ENCODE results near the gene PARVB. TPM values are rescaled to one million over a fixed set of nuclear protein-coding genes. Genes with fewer than 3 reads are reported as not detected.
"Not testable (repeated sequence)": the region's sequence is repeated elsewhere in the genome, so short reads cannot be mapped to it uniquely, and the experiment has no call there.

The PARVB gene
- total RNA-seq, 1 donor from 2014 or later: 91.7 TPM

DNA sequence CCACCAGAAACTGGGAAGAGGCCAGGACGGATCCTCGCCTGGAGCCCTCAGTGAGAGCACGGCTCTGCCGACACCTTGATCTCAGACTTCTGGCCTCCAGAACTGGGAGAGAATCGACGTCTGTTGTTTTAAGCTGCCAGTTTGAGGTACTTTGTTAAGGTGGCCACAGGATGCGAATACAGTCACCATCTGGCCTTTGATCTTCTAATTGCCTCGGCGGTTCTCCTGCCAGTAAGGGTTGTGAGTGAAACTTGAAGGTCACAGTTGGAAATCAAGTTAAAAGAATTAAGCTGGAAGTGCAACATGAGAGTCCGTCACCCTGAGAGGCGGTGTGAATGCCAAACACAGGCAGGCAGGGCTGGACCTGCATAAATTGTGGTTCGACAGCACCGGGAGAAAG lies 27.9 kb downstream of the PARVB start:
- Mint-ChIP-seq H3K36me3 (ENCODE audit: low read depth) (peaks cover 3% of the 10 kb centered on the region), H3K27me3 (ENCODE audit: insufficient read depth) (no peaks in the 10 kb centered on the region), H3K27ac (no peak overlapping the region), H3K4me3 (no peak overlapping the region), H3K9me3 (no peaks in the 10 kb centered on the region), H3K4me1 (ENCODE audit: low read depth) (peaks cover 38% of the 10 kb centered on the region)
- intact Hi-C loops (cut with micrococcal nuclease): no loop called here
- DNase-seq (ENCODE audit: low spot score): no peak

DNA sequence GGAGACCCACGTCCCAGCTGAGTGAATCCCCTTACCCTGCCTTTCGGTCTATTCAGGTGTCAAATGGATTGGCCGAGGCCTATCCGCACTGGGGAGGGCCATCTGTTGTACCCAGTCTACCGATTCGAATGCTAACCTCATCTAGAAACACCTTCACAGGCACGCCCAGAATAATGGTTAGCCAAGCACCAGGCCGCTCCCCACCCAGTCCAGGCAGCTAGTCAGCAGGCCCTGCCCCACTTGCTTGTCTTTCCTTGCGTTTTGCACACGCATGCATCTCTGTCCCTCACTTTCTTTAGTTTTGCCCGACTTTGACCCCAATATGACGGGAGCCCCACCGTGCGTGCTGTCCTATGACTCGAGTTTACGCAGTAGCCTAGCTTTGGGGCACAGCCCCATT lies 31.7 kb downstream of the PARVB start:
- H3K9me3 Mint-ChIP-seq: peaks cover 6% of the 10 kb centered on the region
- peaks cover 26% of the 10 kb centered on the region for H3K4me1 Mint-ChIP-seq (ENCODE audit: low read depth)
- no peak for DNase-seq (ENCODE audit: low spot score)
- no peak overlapping the region for H3K4me3 Mint-ChIP-seq
- no peaks in the 10 kb centered on the region for H3K27me3 Mint-ChIP-seq (ENCODE audit: insufficient read depth)
- intact Hi-C loops (cut with micrococcal nuclease): no loop called here
- no peak overlapping the region for H3K27ac Mint-ChIP-seq
- H3K36me3 Mint-ChIP-seq (ENCODE audit: low read depth): peaks cover 17% of the 10 kb centered on the region

DNA sequence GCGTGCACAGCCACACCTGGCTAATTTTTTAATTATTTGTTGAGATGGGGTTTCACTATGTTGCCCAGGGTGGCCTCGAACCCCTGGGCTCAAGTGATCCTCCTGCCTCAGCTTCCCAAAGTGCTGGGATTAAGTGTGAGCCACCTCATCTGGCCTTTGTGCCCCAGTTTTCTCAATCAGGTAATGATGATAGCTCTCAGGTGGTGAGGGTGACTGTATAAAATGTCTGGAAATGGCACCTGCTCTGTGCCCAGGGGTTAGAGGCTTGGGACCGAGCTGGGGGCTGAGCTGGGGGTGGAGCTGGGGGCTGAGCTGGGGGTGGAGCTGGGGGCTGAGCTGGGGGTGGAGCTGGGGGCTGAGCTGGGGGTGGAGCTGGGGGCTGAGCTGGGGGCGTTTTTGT lies 32.5 kb downstream of the PARVB start:
- Mint-ChIP-seq H3K4me1 (ENCODE audit: low read depth) (peaks cover 17% of the 10 kb centered on the region), H3K36me3 (ENCODE audit: low read depth) (peaks cover 14% of the 10 kb centered on the region)
- intact Hi-C loops (cut with micrococcal nuclease); DNase-seq (ENCODE audit: low spot score); H3K27me3 Mint-ChIP-seq (ENCODE audit: insufficient read depth); H3K27ac Mint-ChIP-seq; H3K4me3 Mint-ChIP-seq; H3K9me3 Mint-ChIP-seq: not testable (repeated sequence)

DNA sequence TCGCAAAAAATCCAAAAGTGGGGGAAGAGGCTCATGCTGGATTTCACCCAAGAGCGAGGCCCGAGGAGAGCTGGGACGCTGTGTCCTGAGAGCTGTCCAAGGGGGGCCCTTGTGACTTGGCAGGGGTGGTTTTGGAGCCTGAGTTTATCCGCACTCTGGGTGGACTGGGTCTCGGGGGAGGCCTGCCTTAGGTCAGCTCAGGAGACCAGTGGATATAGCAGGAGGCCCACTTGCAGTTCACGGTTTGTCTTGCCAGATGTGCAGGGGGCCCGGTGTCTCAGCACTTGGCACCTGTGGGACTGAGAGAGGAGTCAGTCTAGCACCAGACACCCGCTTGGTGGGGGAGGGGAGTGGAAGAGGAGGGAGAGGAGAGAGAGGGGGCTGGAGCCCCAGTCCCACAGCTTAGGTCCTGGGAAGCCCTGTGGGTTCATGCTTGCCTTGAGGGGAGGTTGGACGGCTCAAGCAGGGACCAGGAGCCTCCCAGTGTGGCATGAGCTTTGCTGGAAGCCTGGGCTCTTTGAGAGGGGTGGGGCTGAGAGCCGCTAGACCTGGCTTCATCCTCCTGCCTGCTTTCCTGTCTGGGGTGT lies 33.4 kb downstream of the PARVB start:
- Mint-ChIP-seq H3K4me3 (no peak overlapping the region), H3K36me3 (ENCODE audit: low read depth) (peaks cover 14% of the 10 kb centered on the region), H3K4me1 (ENCODE audit: low read depth) (peaks cover 10% of the 10 kb centered on the region), H3K27me3 (ENCODE audit: insufficient read depth) (no peaks in the 10 kb centered on the region), H3K9me3 (peaks cover 6% of the 10 kb centered on the region), H3K27ac (no peak overlapping the region)
- no peak for DNase-seq (ENCODE audit: low spot score)
- intact Hi-C loops (cut with micrococcal nuclease): no loop called here

DNA sequence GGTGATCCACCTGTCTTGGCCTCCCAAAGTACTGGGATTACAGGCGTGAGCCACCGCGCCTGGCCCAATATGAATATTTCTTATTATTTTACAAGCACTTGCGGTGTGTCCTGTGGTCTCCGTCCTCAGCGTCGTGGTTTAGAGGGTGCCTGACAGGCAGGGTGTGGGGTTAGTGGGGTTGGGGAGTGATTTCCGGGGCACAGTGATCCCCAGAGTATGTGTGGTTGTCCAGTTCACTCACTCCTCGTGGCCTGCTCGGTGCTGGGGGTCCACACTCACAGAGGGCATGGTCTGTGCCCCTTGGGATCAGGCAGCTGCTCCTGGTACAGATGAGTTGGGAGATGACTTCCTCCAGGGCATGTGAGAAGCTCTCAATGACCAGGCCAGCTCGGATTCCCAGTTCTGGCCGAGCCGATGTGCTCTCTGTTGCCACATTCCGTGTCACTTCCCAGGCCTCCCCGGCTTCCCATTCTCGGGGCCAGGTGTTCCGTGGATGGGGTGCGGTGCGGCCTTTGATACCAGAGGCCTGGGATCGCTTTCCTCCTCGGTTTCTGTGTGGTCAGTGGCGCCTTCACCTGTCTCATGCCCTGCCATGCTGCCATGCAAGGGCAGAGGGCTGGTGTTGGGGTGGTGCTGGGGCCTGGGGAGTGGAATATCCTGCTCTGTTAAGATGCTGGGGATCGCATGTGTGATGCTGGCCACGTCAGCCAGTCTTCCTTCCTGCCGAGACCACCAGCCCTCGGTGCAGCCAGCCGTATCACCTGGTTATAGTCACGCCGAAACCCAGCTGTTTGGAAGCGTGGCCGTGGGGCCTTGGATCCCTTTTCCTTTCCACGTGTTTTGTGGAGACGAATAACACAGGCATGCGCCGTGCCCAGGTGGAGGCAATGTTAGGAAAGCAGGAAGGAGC lies 39.6 kb downstream of the PARVB start:
- intact Hi-C loops (cut with micrococcal nuclease): no loop called here
- peaks cover 15% of the 10 kb centered on the region for H3K4me1 Mint-ChIP-seq (ENCODE audit: low read depth)
- H3K9me3 Mint-ChIP-seq: peaks cover 6% of the 10 kb centered on the region
- H3K27ac Mint-ChIP-seq: no peak overlapping the region
- no peaks in the 10 kb centered on the region for H3K27me3 Mint-ChIP-seq (ENCODE audit: insufficient read depth)
- H3K36me3 Mint-ChIP-seq (ENCODE audit: low read depth): peaks cover 18% of the 10 kb centered on the region
- DNase-seq (ENCODE audit: low spot score): no peak
- H3K4me3 Mint-ChIP-seq: no peak overlapping the region

DNA sequence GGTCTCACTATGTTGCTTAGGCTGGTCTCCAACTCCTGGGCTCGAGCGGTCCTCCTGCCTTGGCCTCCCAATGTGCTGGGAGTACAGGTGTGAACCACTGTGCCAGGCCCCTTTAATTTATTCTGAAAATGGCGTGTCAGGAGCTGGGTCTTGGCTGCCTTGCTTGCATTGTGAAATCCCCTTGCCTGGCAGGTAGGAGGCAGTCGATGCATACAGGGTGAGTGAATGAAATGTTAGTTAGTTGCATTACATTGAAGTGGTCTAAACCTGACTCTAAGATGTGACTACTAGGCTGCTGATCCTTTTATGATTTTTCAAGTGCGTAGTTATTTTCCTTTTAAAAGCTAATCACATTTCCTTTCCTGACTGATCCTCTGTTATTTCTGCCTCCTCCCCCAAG lies 42.9 kb downstream of the PARVB start:
- Mint-ChIP-seq H3K36me3 (ENCODE audit: low read depth) (peaks cover 5% of the 10 kb centered on the region), H3K4me3 (no peak overlapping the region), H3K27me3 (ENCODE audit: insufficient read depth) (no peaks in the 10 kb centered on the region), H3K9me3 (no peaks in the 10 kb centered on the region), H3K4me1 (ENCODE audit: low read depth) (peaks cover 10% of the 10 kb centered on the region), H3K27ac (no peak overlapping the region)
- no peak for DNase-seq (ENCODE audit: low spot score)
- intact Hi-C loops (cut with micrococcal nuclease): no loop called here

DNA sequence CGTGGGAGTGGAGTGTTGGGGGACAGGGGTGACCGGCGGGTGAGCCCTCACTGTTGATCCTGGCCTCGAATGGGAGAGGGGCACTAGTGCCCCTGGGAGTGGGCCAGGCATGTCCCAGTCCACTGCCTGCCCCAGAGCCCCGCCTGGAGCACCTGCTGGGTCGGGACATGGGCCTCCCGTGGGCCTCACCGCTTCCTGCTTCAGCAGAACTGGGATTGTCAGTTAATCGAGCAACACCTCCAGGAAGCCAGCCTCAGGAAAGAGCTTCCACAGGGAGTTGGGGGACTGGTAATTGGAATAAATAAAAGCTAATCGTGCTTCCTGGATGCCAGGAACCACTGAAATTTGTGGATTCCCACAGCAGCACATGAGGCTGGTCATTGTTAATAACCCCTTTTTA lies 43.8 kb downstream of the PARVB start:
- H3K4me1 Mint-ChIP-seq (ENCODE audit: low read depth): peaks cover 10% of the 10 kb centered on the region
- no peak overlapping the region for H3K4me3 Mint-ChIP-seq

DNA sequence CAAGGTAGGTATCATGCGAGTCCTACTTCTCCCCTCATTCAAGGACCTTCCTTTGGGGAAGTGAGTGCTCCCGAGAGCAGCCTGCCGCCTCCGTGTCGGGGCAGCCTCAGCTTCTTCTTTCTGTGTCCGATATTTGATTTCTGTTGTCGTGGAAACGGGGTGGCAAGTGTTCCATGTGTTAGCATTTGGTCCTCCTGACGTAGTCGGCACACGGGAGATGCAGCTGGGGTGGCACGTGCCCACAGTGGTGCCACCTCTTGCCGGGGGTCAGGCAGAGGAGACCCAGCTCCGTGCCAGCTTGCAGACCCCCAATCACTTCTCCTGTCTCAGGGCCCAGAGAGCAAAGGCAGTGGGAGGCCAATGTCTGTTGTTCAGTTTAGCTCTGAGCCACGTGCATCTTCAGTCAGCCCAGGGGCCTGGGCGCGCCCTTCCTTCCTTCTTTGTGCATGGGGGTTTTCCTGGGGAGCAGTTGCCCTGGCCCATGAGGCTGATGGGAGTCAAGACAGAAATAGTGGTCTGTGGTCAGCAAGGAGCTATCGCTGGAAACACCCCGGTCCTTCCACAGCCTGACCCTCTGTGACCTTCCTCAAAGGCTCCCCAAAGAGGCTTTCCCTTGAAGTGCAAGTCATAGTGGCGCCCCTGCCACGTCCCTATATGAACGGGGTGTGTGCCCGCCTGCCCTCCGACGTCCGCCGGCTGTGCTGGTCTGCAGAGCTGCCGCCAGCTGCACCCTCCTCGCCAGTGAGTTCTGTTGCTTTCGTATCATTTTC lies 44.5 kb downstream of the PARVB start:
- Mint-ChIP-seq H3K27ac (peak overlapping the region; percentile 81), H3K36me3 (ENCODE audit: low read depth) (peaks cover 5% of the 10 kb centered on the region), H3K4me3 (peak overlapping the region; percentile 21), H3K9me3 (no peaks in the 10 kb centered on the region), H3K27me3 (ENCODE audit: insufficient read depth) (no peaks in the 10 kb centered on the region), H3K4me1 (ENCODE audit: low read depth) (peaks cover 10% of the 10 kb centered on the region)
- intact Hi-C loops (cut with micrococcal nuclease): no loop called here
- DNase-seq (ENCODE audit: low spot score): no peak

More for the DNA sequence above, 43.8 kb downstream of the PARVB start:
- no peaks in the 10 kb centered on the region for H3K27me3 Mint-ChIP-seq (ENCODE audit: insufficient read depth)
- H3K27ac Mint-ChIP-seq: no peak overlapping the region
- DNase-seq (ENCODE audit: low spot score): no peak
- peaks cover 5% of the 10 kb centered on the region for H3K36me3 Mint-ChIP-seq (ENCODE audit: low read depth)
- H3K9me3 Mint-ChIP-seq: no peaks in the 10 kb centered on the region
- intact Hi-C loops (cut with micrococcal nuclease): no loop called here

DNA sequence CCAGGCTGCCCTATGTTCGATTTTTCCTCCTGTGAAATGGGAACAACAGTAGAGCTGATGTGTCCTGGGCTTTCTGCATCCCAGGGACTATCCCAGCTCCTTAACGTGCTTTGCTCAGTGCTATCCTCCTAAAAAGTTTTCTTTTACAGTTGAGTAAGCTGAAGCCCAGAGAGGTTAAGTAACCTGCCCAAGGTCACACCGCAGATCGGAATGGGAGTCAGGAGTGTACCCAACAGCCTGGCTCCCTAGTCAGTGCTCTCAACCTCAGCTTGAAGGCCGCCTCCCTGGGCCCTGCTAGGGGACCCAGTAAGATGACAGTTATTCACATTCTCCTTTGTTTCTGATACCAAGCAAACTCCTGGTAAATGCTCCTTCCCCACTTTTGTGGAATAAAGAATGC lies 45.9 kb downstream of the PARVB start:
- Mint-ChIP-seq H3K36me3 (ENCODE audit: low read depth) (peaks cover 5% of the 10 kb centered on the region), H3K4me1 (ENCODE audit: low read depth) (peaks cover 10% of the 10 kb centered on the region), H3K9me3 (no peaks in the 10 kb centered on the region), H3K4me3 (no peak overlapping the region), H3K27ac (no peak overlapping the region), H3K27me3 (ENCODE audit: insufficient read depth) (no peaks in the 10 kb centered on the region)
- no peak for DNase-seq (ENCODE audit: low spot score)
- intact Hi-C loops (cut with micrococcal nuclease): no loop called here

DNA sequence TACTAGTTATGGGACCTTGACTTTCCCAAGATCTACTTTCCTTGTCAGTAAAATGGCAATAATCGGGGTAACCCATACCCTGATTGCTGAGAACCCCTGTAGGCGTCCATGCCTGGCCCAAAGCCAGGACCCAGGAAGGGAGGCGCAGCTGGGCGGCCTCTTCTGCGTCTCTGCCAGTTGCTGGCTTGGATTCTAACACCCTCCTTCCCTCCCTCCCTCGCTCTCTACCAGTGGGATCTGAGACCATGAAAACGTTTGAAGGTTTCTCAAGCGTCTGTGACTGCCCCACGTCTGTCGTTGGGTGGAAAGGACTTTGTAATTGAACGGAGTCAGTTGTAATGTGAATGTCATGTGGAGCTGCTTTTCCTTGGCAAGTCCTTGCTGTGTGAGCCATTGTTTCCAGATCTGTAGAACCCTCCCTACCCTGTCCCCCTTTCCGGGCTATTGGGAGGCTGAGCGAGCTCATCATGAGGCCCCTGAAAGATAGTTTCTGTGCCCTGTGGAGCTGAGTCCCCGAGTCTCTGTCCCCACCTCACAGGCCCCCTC lies 47.8 kb downstream of the PARVB start:
- no peaks in the 10 kb centered on the region for H3K9me3 Mint-ChIP-seq
- no peak overlapping the region for H3K27ac Mint-ChIP-seq
- H3K36me3 Mint-ChIP-seq (ENCODE audit: low read depth): peaks cover 5% of the 10 kb centered on the region
- no peak for DNase-seq (ENCODE audit: low spot score)
- no peak overlapping the region for H3K4me3 Mint-ChIP-seq
- intact Hi-C loops (cut with micrococcal nuclease): no loop called here
- H3K4me1 Mint-ChIP-seq (ENCODE audit: low read depth): peaks cover 10% of the 10 kb centered on the region
- H3K27me3 Mint-ChIP-seq (ENCODE audit: insufficient read depth): no peaks in the 10 kb centered on the region

DNA sequence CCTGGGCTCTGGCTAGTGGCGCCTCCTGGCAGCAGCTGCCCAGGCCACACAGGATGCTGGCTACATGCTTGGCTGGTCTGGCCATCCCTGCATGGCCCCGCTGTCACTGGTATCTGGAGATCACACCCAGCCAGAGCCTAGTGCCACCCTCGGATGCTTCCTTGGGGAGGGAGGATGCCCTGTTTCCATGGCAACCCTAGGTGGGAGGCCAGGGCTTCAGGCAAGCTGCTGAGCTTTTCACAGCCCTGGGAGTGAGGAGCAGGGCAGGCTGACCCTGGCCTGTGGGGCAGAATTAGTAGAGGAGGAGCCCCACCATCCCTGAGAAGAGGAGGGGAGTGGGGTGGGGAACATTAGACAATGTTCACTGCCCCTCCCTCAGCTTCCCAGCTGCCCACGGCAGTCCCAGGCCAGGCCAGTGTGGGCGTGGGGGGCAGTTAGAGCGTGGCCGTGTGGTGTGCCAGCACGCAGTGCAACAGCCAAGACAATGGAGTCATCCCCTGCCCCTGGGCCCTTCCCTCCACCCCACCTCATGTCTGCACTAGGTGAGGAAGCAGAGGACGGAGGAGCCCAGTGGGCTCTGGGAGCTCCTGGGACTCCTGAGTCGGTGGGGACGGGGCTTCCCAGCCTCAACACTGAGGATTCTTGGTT lies 50.4 kb downstream of the PARVB start:
- no peak overlapping the region for H3K4me3 Mint-ChIP-seq
- no peak overlapping the region for H3K27ac Mint-ChIP-seq
- H3K4me1 Mint-ChIP-seq (ENCODE audit: low read depth): no peaks in the 10 kb centered on the region
- no peaks in the 10 kb centered on the region for H3K9me3 Mint-ChIP-seq
- no peaks in the 10 kb centered on the region for H3K27me3 Mint-ChIP-seq (ENCODE audit: insufficient read depth)
- intact Hi-C loops (cut with micrococcal nuclease): no loop called here
- DNase-seq (ENCODE audit: low spot score): no peak
- H3K36me3 Mint-ChIP-seq (ENCODE audit: low read depth): no peaks in the 10 kb centered on the region

DNA sequence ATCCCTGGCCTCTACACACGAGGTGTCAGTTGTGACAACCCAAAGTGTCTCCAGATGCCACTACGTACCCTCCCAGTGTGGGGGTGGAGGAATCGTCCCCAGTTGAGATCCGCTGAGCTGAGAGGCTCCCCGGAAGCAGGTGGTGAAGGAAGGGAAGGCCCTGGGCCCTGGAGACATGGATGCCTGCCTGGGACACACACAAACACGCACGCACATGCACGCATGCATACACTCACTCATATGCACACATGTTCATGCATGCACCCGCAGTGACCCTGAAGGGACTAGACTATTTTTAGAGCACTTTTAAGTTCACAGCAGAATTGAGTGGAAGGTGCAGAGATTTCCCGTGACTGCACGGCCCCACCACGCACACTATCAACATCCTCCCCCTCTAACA lies 50.9 kb downstream of the PARVB start:
- no peak overlapping the region for H3K27ac Mint-ChIP-seq
- no peaks in the 10 kb centered on the region for H3K4me1 Mint-ChIP-seq (ENCODE audit: low read depth)
- no peaks in the 10 kb centered on the region for H3K9me3 Mint-ChIP-seq
- no peak overlapping the region for H3K4me3 Mint-ChIP-seq
- H3K36me3 Mint-ChIP-seq (ENCODE audit: low read depth): no peaks in the 10 kb centered on the region
- DNase-seq (ENCODE audit: low spot score): no peak
- H3K27me3 Mint-ChIP-seq (ENCODE audit: insufficient read depth): no peaks in the 10 kb centered on the region
- intact Hi-C loops (cut with micrococcal nuclease): no loop called here

Data from activated T-helper 1 cell treated with anti-CD3 and anti-CD28 coated beads, Interleukin-12 subunit alpha, Interleukin-12 subunit beta, Interleukin-2, Interleukin-4 antibody, amounts not matched to agents 30 ng/mL and 10 ng/mL and 1 ng/mL, durations not matched to agents 14 hours and 24 hours and 36 hours (primary cell).